ENCODE data around the gene URGCP.
"Not testable (repeated sequence)": the region's sequence is repeated elsewhere in the genome, so short reads cannot be mapped to it uniquely, and the experiment has no call there.

URGCP gene

GRCh38 chr7:43902542-43903054 is 3.8 kb downstream of the URGCP start:
- POLR2A ChIA-PET (ENCODE audit: low non-redundant PET): no interaction called here
- CTCF ChIA-PET: no interaction called here
- TF ChIP-seq, protein P1, sequence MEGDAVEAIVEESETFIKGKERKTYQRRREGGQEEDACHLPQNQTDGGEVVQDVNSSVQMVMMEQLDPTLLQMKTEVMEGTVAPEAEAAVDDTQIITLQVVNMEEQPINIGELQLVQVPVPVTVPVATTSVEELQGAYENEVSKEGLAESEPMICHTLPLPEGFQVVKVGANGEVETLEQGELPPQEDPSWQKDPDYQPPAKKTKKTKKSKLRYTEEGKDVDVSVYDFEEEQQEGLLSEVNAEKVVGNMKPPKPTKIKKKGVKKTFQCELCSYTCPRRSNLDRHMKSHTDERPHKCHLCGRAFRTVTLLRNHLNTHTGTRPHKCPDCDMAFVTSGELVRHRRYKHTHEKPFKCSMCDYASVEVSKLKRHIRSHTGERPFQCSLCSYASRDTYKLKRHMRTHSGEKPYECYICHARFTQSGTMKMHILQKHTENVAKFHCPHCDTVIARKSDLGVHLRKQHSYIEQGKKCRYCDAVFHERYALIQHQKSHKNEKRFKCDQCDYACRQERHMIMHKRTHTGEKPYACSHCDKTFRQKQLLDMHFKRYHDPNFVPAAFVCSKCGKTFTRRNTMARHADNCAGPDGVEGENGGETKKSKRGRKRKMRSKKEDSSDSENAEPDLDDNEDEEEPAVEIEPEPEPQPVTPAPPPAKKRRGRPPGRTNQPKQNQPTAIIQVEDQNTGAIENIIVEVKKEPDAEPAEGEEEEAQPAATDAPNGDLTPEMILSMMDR (conservative IDR thresholded peaks at IDR 0.05; ENCODE audit: low read depth): no peak
- no peak for DNase-seq (ENCODE audit: low spot score)
- no peak overlapping the region for H3K27ac ChIP-seq

- DNase-seq (ENCODE audit: low spot score); H3K27ac ChIP-seq; CTCF ChIA-PET; POLR2A ChIA-PET (ENCODE audit: low non-redundant PET): not testable (repeated sequence)
Observed at GRCh38 chr7:43898571-43898970, 7.8 kb downstream of the URGCP start.

GRCh38 chr7:43895847-43896415 is 10.5 kb downstream of the URGCP start:
- CTCF ChIA-PET: interaction anchor here (0.9 kb wide), 1 partner anchor 21 kb away, joined by 5 read pairs; no protein-coding TSS in a partner anchor
- POLR2A ChIA-PET (ENCODE audit: low non-redundant PET): no interaction called here
- no peak for DNase-seq (ENCODE audit: low spot score)
- TF ChIP-seq, protein P1 (conservative IDR thresholded peaks at IDR 0.05; ENCODE audit: low read depth): no peak
- no peak overlapping the region for H3K27ac ChIP-seq

GRCh38 chr7:43891069-43891955 is 15.1 kb downstream of the URGCP start:
- ChIA-PET POLR2A (ENCODE audit: low non-redundant PET) (no interaction called here), CTCF (no interaction called here)
- no peak overlapping the region for H3K27ac ChIP-seq
- no peak for DNase-seq (ENCODE audit: low spot score)
- TF ChIP-seq, protein P1 (conservative IDR thresholded peaks at IDR 0.05; ENCODE audit: low read depth): no peak

DNA sequence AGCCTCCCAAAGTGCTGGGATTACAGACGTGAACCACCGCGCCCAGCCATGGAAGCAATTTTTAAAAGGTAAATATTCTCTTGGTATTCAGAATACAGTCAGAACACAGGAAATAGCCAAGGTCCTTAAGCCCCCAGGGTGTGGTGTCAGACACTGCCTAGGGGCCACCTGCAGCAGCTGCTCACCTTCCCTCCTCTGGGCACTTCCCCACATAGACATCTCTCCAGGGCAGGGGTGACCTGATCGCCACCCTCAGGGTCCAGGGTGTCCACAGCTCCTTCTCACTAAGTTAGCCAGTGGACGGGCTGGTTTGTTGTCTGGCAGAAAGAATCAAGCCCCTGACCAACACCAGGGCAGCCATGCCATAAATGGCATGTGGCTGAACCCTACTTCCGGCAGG is 15.9 kb downstream of the URGCP start:
- peak overlapping the region; percentile 12; the same call in 1 of the 2 replicates for H3K27ac ChIP-seq
- TF ChIP-seq, protein P1 (conservative IDR thresholded peaks at IDR 0.05; ENCODE audit: low read depth): no peak
- CTCF ChIA-PET: no interaction called here
- POLR2A ChIA-PET (ENCODE audit: low non-redundant PET): no interaction called here
- DNase-seq (ENCODE audit: low spot score): no peak

DNA sequence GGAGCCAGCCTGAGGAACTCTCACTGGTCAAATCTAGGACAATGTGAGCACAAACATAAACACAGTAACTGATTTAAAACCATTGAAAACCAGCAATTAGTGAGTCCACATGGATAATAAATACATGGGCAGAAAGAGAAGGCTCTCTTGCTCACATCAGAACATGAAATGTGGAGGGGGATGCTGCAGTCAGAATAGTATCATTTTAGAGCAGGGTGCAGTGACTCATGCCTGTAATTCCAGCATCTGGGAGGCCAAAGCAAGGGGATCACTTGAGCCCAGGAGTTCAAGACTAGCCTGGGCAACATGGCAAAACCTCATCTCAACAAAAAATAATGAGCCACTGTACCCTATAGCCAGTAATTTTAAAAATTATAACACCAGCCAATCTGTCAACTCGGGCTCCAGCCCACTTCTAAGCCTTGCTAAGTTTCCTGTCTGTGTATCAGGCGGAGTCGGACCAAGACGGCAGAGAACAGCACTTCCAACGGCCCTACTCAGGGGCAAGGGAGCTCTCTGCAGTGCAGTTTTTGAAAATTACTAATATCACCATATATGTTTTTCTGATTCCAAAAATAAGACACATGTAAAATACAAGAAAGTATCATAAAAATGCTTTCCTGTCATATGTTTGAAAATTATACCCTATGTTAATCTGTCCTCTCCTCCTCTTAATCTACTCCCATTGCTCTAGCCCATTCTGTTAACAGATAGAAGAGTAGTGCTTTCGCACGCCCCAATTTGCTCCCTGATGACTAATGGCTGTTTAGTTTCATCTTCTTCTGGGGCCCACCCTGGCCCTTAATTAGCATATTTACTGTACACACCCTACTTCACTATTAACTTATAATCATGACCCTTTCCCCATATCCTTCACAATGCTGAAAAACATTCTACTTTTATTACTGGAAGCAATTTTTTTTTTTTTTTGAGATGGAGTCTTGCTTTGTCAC is 17.1 kb downstream of the URGCP start:
- no peak overlapping the region; the same call in 1 of the 2 replicates for H3K27ac ChIP-seq
- TF ChIP-seq, protein P1 (conservative IDR thresholded peaks at IDR 0.05; ENCODE audit: low read depth): no peak
- no peak for DNase-seq (ENCODE audit: low spot score)
- ChIA-PET CTCF (no interaction called here), POLR2A (ENCODE audit: low non-redundant PET) (no interaction called here)
